HEK293 (cell line): ENCODE results near the gene DGKB.

ENCODE experiments used
- CTCF ChIA-PET: fragments of 350-600 bp; formaldehyde crosslinking; extraction: SDS; loops from one replicate; lab custom pipeline; 2021; ENCODE audit warnings: antibody characterized with exemption; lab: Yijun Ruan, JAX
- POLR2A ChIA-PET: fragments of 300-600 bp; formaldehyde crosslinking; extraction: SDS; loops from one replicate; lab custom pipeline; 2020; ENCODE audit warnings: antibody characterized with exemption, inconsistent platforms; lab: Yijun Ruan, JAX
- H3K27ac ChIP-seq: fragments of 200-500 bp; sonication (Bioruptor generic); 2 replicates; pipeline ENCODE4 v1.5.1; 2014; ENCODE audit warnings: low read depth, low read length, control low read depth, inconsistent platforms; ENCODE audit errors: extremely low read depth
- H3K36me3 ChIP-seq, 2 experiments: fragments of 200-500 bp in 1 of 2; sonication (Bioruptor generic) in 1 of 2; 1 replicate in 1 of 2; 2 replicates in 1 of 2; pipeline ENCODE4 v1.5.1; 2014 to 2017; ENCODE audit warnings: inconsistent platforms in 2 of 2, low read length in 2 of 2; ENCODE audit not compliant: control insufficient read depth in 2 of 2, insufficient read depth in 1 of 2
- H3K4me1 ChIP-seq: fragments of 200-500 bp; sonication (Bioruptor generic); 2 replicates; pipeline ENCODE4 v1.5.1; 2014; ENCODE audit warnings: mild to moderate bottlenecking, low read length, inconsistent platforms; ENCODE audit not compliant: control insufficient read depth, insufficient read depth
- H3K4me3 ChIP-seq: 2 replicates; pipeline ENCODE4 v1.5.1; 2011; ENCODE audit warnings: low read depth, mild to moderate bottlenecking, control low read depth, low read length, moderate library complexity
- H3K9me3 ChIP-seq: fragments of 200-500 bp; sonication (Bioruptor generic); 2 replicates; pipeline ENCODE4 v1.5.1; 2014; ENCODE audit warnings: low read depth, low read length, inconsistent platforms; ENCODE audit not compliant: control insufficient read depth, insufficient read depth
- BCL11A ChIP-seq: fragments of 450-650 bp; formaldehyde crosslinking; IDR thresholded peaks from 2 replicates; pipeline ENCODE4 v1.5.1; 2016; ENCODE audit warnings: low read depth, missing biosample characterization, missing genetic modification characterization
- BCL11B ChIP-seq: fragments of 450-650 bp; formaldehyde crosslinking; IDR thresholded peaks from 2 replicates; pipeline ENCODE4 v1.5.1; 2016; ENCODE audit warnings: low read depth, missing biosample characterization, missing genetic modification characterization
- HOXC10 ChIP-seq: sonication (generic); formaldehyde crosslinking; IDR thresholded peaks from 2 replicates; pipeline ENCODE4 v1.8.1; 2023; ENCODE audit warnings: mild to moderate bottlenecking, missing genetic modification reagents
- OVOL3 ChIP-seq: fragments of 450-650 bp; formaldehyde crosslinking; IDR thresholded peaks from 2 replicates; pipeline ENCODE4 v1.5.1; 2016; ENCODE audit warnings: missing biosample characterization, missing genetic modification characterization
- PBX3 ChIP-seq: sonication (generic); formaldehyde crosslinking; IDR thresholded peaks from 2 replicates; pipeline ENCODE4 v1.8.1; 2022; ENCODE audit warnings: mild to moderate bottlenecking, moderate library complexity, missing genetic modification reagents
- ZNF248 ChIP-seq: fragments of 450-650 bp; formaldehyde crosslinking; IDR thresholded peaks from 2 replicates; pipeline ENCODE4 v1.5.1; 2017; ENCODE audit warnings: missing biosample characterization, missing genetic modification characterization
- ZNF311 ChIP-seq: fragments of 450-650 bp; formaldehyde crosslinking; IDR thresholded peaks from 2 replicates; pipeline ENCODE4 v1.5.1; 2017; ENCODE audit warnings: missing biosample characterization, missing genetic modification characterization, borderline replicate concordance
- ZNF324 ChIP-seq: fragments of 450-650 bp; formaldehyde crosslinking; IDR thresholded peaks from 2 replicates; pipeline ENCODE4 v1.5.1; 2016; ENCODE audit warnings: missing biosample characterization, missing genetic modification characterization
- ZNF37A ChIP-seq: fragments of 450-650 bp; IDR thresholded peaks from 2 replicates; pipeline ENCODE4 v1.5.1; 2018; ENCODE audit warnings: missing biosample characterization, missing genetic modification characterization
- ZNF433 ChIP-seq: fragments of 450-650 bp; formaldehyde crosslinking; IDR thresholded peaks from 2 replicates; pipeline ENCODE4 v1.5.1; 2016; ENCODE audit warnings: missing biosample characterization, missing genetic modification characterization, low read depth
- ZNF558 ChIP-seq: fragments of 450-650 bp; formaldehyde crosslinking; IDR thresholded peaks from 2 replicates; pipeline ENCODE4 v1.5.1; 2016; ENCODE audit warnings: missing biosample characterization, missing genetic modification characterization
- ZNF830 ChIP-seq: fragments of 450-650 bp; IDR thresholded peaks from 2 replicates; pipeline ENCODE4 v1.5.0; 2018; ENCODE audit warnings: missing biosample characterization, missing genetic modification characterization, low read depth, mild to moderate bottlenecking, moderate library complexity
- ZNF837 ChIP-seq: fragments of 450-650 bp; formaldehyde crosslinking; IDR thresholded peaks from 2 replicates; pipeline ENCODE4 v1.5.1; 2016; ENCODE audit warnings: missing biosample characterization, missing genetic modification characterization
- ZNF843 ChIP-seq: fragments of 450-650 bp; formaldehyde crosslinking; IDR thresholded peaks from 2 replicates; pipeline ENCODE4 v1.5.1; 2016; ENCODE audit warnings: missing biosample characterization, missing genetic modification characterization
- TF ChIP-seq, protein P1 (sequence below): fragments of 450-650 bp; formaldehyde crosslinking; conservative IDR thresholded peaks from 2 replicates; pipeline ENCODE4 v1.5.1; 2016; ENCODE audit warnings: low read depth, missing biosample characterization, missing genetic modification characterization
- TF ChIP-seq, protein P2 (sequence below): fragments of 450-650 bp; formaldehyde crosslinking; conservative IDR thresholded peaks from 2 replicates; pipeline ENCODE4 v1.5.1; 2016; ENCODE audit warnings: low read depth, missing biosample characterization, missing genetic modification characterization

Gene DGKB

DNA sequence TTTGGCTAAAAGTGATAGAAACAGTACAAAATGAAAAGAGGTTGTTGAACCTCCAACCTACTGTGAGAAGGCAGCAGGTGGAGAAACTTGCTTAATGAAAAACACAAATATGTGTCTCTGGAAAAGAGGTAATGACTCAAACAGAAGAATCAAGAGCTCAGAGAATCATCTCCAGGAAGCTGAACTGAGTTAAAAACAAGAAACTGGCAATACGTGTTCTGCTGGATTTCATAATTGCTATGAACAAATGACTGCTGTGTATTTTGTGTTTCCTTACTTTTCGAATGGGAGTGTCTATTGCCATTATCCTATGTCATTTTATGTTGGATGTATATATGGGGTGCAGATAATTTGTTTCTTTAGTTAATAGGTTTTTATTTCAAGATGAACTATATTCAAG, 401.1 kb downstream of the DGKB start (continued):
- TF ChIP-seq, protein P1, sequence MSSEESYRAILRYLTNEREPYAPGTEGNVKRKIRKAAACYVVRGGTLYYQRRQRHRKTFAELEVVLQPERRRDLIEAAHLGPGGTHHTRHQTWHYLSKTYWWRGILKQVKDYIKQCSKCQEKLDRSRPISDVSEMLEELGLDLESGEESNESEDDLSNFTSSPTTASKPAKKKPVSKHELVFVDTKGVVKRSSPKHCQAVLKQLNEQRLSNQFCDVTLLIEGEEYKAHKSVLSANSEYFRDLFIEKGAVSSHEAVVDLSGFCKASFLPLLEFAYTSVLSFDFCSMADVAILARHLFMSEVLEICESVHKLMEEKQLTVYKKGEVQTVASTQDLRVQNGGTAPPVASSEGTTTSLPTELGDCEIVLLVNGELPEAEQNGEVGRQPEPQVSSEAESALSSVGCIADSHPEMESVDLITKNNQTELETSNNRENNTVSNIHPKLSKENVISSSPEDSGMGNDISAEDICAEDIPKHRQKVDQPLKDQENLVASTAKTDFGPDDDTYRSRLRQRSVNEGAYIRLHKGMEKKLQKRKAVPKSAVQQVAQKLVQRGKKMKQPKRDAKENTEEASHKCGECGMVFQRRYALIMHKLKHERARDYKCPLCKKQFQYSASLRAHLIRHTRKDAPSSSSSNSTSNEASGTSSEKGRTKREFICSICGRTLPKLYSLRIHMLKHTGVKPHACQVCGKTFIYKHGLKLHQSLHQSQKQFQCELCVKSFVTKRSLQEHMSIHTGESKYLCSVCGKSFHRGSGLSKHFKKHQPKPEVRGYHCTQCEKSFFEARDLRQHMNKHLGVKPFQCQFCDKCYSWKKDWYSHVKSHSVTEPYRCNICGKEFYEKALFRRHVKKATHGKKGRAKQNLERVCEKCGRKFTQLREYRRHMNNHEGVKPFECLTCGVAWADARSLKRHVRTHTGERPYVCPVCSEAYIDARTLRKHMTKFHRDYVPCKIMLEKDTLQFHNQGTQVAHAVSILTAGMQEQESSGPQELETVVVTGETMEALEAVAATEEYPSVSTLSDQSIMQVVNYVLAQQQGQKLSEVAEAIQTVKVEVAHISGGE (tag by site-specific recombination) = no peak
- TF ChIP-seq, protein P2, sequence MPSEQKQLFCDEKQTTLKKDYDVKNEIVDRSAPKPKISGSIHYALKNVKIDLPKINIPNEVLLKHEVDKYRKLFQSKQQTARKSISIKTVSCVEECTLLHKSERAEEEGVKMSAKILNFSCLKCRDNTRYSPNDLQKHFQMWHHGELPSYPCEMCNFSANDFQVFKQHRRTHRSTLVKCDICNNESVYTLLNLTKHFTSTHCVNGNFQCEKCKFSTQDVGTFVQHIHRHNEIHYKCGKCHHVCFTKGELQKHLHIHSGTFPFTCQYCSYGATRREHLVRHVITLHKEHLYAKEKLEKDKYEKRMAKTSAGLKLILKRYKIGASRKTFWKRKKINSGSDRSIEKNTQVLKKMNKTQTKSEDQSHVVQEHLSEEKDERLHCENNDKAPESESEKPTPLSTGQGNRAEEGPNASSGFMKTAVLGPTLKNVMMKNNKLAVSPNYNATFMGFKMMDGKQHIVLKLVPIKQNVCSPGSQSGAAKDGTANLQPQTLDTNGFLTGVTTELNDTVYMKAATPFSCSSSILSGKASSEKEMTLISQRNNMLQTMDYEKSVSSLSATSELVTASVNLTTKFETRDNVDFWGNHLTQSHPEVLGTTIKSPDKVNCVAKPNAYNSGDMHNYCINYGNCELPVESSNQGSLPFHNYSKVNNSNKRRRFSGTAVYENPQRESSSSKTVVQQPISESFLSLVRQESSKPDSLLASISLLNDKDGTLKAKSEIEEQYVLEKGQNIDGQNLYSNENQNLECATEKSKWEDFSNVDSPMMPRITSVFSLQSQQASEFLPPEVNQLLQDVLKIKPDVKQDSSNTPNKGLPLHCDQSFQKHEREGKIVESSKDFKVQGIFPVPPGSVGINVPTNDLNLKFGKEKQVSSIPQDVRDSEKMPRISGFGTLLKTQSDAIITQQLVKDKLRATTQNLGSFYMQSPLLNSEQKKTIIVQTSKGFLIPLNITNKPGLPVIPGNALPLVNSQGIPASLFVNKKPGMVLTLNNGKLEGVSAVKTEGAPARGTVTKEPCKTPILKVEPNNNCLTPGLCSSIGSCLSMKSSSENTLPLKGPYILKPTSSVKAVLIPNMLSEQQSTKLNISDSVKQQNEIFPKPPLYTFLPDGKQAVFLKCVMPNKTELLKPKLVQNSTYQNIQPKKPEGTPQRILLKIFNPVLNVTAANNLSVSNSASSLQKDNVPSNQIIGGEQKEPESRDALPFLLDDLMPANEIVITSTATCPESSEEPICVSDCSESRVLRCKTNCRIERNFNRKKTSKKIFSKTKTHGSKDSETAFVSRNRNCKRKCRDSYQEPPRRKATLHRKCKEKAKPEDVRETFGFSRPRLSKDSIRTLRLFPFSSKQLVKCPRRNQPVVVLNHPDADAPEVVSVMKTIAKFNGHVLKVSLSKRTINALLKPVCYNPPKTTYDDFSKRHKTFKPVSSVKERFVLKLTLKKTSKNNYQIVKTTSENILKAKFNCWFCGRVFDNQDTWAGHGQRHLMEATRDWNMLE = no peak
- TF ChIP-seq ZNF830 (tag by site-specific recombination) = no peak
- TF ChIP-seq HOXC10 = no peak
- TF ChIP-seq ZNF324 = no peak
- no peak for TF ChIP-seq ZNF837 (tag by site-specific recombination)
- TF ChIP-seq, all 188 proteins: peak for 0

DNA sequence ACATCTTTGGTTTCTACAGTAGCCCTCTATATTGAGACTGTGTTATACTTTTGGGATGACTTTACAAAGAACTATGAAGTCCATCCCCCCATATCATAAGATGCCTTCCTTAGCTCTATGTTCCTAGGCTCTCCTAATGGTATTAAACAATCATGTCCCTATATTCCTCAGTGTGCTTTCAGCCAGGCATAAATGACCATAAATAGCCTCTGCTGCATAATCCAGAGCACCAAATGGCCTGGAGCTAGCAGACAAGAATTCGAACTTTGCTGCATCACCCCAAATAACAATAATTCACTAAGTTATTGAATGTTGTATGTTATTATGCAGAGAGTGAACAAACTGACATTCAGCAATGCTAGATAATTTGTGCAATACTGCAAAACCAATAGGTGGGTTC, 405.2 kb downstream of the DGKB start:
- Histone ChIP-seq H3K9me3 (no peaks in the 10 kb centered on the region; the same call in 1 of the 2 replicates), H3K36me3 (no peaks in the 10 kb centered on the region), H3K4me3 (no peak overlapping the region), H3K4me1 (no peaks in the 10 kb centered on the region), H3K27ac (no peak overlapping the region)
- TF ChIP-seq ZNF311 (no peak), BCL11B (tag by site-specific recombination) (no peak), BCL11A (tag by site-specific recombination) (no peak), ZNF843 (tag by site-specific recombination) (no peak), PBX3 (no peak), ZNF248 (tag by site-specific recombination) (no peak), ZNF37A (tag by site-specific recombination) (no peak)
- POLR2A ChIA-PET = no interaction called here
- CTCF ChIA-PET = interaction anchor here (0.6 kb wide), 1 partner anchor 37 kb away, joined by 5 read pairs; no protein-coding TSS in a partner anchor

GRCh38 chr7:14495633-14496032, 406.9 kb downstream of the DGKB start:
- Histone ChIP-seq H3K36me3 (no peaks in the 10 kb centered on the region), H3K4me3 (no peak overlapping the region), H3K27ac (no peak overlapping the region), H3K9me3 (no peaks in the 10 kb centered on the region), H3K4me1 (no peaks in the 10 kb centered on the region)
- CTCF ChIA-PET = interaction anchor here (0.5 kb wide), 1 partner anchor 124 kb away, joined by 3 read pairs; no protein-coding TSS in a partner anchor
- POLR2A ChIA-PET = no interaction called here
- TF ChIP-seq ZNF433 (tag by site-specific recombination) (no peak), OVOL3 (tag by site-specific recombination) (no peak), ZNF558 (tag by site-specific recombination) (no peak)
